SK-N-SH (cell line): ENCODE data around the gene FAT2. TPM values are rescaled to one million over a fixed set of nuclear protein-coding genes. Genes with fewer than 3 reads are reported as not detected.

Experiments
- CTCF ChIA-PET: fragments of 300-600, 350-600 bp; formaldehyde crosslinking; extraction: SDS; loops from one replicate; lab custom pipeline; 2021; lab: Yijun Ruan, JAX
- POLR2A ChIA-PET: fragments of 350-600 bp; sonication (Branson Sonifier 250); formaldehyde crosslinking; extraction: SDS; loops from one replicate; lab custom pipeline; 2020; ENCODE audit warnings: antibody characterized with exemption, inconsistent platforms; lab: Yijun Ruan, JAX
- DNase-seq: peaks from one replicate; pipeline ENCODE4 v3.0.0; 2012
- H2AFZ ChIP-seq: fragments of 200-600 bp; sonication (generic); 2 replicates; pipeline ENCODE4 v1.8.1; 2016; ENCODE audit warnings: antibody characterized with exemption, mild to moderate bottlenecking, low read depth
- H3F3A ChIP-seq: fragments of 200-600 bp; sonication (generic); replicated peaks from 2 replicates; pipeline ENCODE3; 2016; ENCODE audit warnings: antibody characterized with exemption, mild to moderate bottlenecking; ENCODE audit not compliant: insufficient read depth
- H3K27ac ChIP-seq, 2 experiments: fragments of 200-500 bp in 1 of 2; fragments of 200-600 bp in 1 of 2; sonication (Bioruptor generic) in 1 of 2; sonication (generic), shearing (Covaris generic) in 1 of 2; 2 replicates each; pipeline versions ENCODE4 v1.5.1 to v1.6.1; 2014 to 2016; ENCODE audit warnings: low read depth in 2 of 2, inconsistent platforms in 1 of 2, low read length in 1 of 2, mild to moderate bottlenecking in 1 of 2, mixed read lengths in 1 of 2
- H3K27me3 ChIP-seq: fragments of 200-600 bp; sonication (generic), shearing (Covaris generic); 2 replicates; pipeline ENCODE4 v1.6.1; 2016; ENCODE audit warnings: mixed run types; ENCODE audit not compliant: insufficient read depth
- H3K36me3 ChIP-seq, 2 experiments: fragments of 200-500 bp in 1 of 2; fragments of 200-600 bp in 1 of 2; sonication (Bioruptor generic) in 1 of 2; sonication (generic) in 1 of 2; replicated peaks in 1 of 2; 2 replicates each; pipeline versions ENCODE3 to v1.5.1; 2014 to 2016; ENCODE audit warnings: low read length in 1 of 2, mild to moderate bottlenecking in 1 of 2; ENCODE audit not compliant: insufficient read depth in 2 of 2, control insufficient read depth in 1 of 2
- H3K4me1 ChIP-seq, 2 experiments: fragments of 200-500 bp in 1 of 2; fragments of 200-600 bp in 1 of 2; sonication (Bioruptor generic) in 1 of 2; sonication (generic), shearing (Covaris generic) in 1 of 2; 2 replicates each; pipeline versions ENCODE4 v1.5.1 to v1.6.1; 2014 to 2016; ENCODE audit warnings: low read depth in 1 of 2, low read length in 1 of 2, mixed run types in 1 of 2; ENCODE audit not compliant: insufficient read depth in 2 of 2, control insufficient read depth in 1 of 2
- H3K4me2 ChIP-seq: fragments of 200-600 bp; sonication (generic), shearing (Covaris generic); 2 replicates; pipeline ENCODE4 v1.6.1; 2017; ENCODE audit warnings: mixed run types
- H3K4me3 ChIP-seq, 2 experiments: fragments of 200-500 bp in 1 of 2; fragments of 200-600 bp in 1 of 2; sonication (Bioruptor generic) in 1 of 2; sonication (generic), shearing (Covaris generic) in 1 of 2; 2 replicates each; pipeline versions ENCODE4 v1.5.1 to v1.8.1; 2014 to 2016; ENCODE audit warnings: low read depth in 2 of 2, inconsistent platforms in 1 of 2, low read length in 1 of 2, mild to moderate bottlenecking in 1 of 2, mixed read lengths in 1 of 2, moderate library complexity in 1 of 2
- H3K79me2 ChIP-seq: fragments of 200-600 bp; sonication (generic); 2 replicates; pipeline ENCODE4 v1.8.1; 2017; ENCODE audit warnings: mild to moderate bottlenecking; ENCODE audit not compliant: insufficient read depth
- H3K9ac ChIP-seq: fragments of 200-600 bp; sonication (generic); 2 replicates; pipeline ENCODE4 v1.6.1; 2017; ENCODE audit warnings: mixed run types
- H3K9me2 ChIP-seq: fragments of 200-600 bp; sonication (generic); 2 replicates; pipeline ENCODE4 v1.6.1; 2017; ENCODE audit warnings: mixed run types
- H3K9me3 ChIP-seq: fragments of 200-600 bp; sonication (generic); 2 replicates; pipeline ENCODE4 v1.6.1; 2017; ENCODE audit warnings: mixed run types, mild to moderate bottlenecking, moderate library complexity
- H4K20me1 ChIP-seq: fragments of 200-600 bp; sonication (generic); 2 replicates; pipeline ENCODE4 v1.6.1; 2017; ENCODE audit warnings: mild to moderate bottlenecking, mixed run types; ENCODE audit not compliant: insufficient read depth
- ELF1 ChIP-seq: IDR thresholded peaks from 2 replicates; pipeline ENCODE4 v1.4.0; 2012
- FOXJ3 ChIP-seq: sonication (generic); formaldehyde crosslinking; IDR thresholded peaks from 2 replicates; pipeline ENCODE4 v1.5.1; 2020; ENCODE audit warnings: mild to moderate bottlenecking, missing genetic modification reagents
- GABPA ChIP-seq: IDR thresholded peaks from 2 replicates; pipeline ENCODE4 v1.4.0; 2012; ENCODE audit warnings: low read depth, mild to moderate bottlenecking
- GATA2 ChIP-seq: sonication (generic); formaldehyde crosslinking; IDR thresholded peaks from 2 replicates; pipeline ENCODE4 v1.5.0; 2020; ENCODE audit warnings: mild to moderate bottlenecking, missing genetic modification reagents
- NFIC ChIP-seq: IDR thresholded peaks from 2 replicates; pipeline ENCODE4 v1.4.0; 2012; ENCODE audit warnings: borderline replicate concordance
- POLR2AphosphoS5 ChIP-seq: IDR thresholded peaks from 2 replicates; pipeline ENCODE4 v1.6.1; 2012; ENCODE audit warnings: low read depth, low read length
- RCOR1 ChIP-seq: fragments of 150-350 bp; IDR thresholded peaks from 2 replicates; pipeline ENCODE4 v1.6.1; 2017; ENCODE audit warnings: antibody characterized with exemption, low read length
- RFX5 ChIP-seq: IDR thresholded peaks from 2 replicates; pipeline ENCODE4 v1.6.1; 2012; ENCODE audit warnings: mild to moderate bottlenecking, improper control_type of control experiment, low read length
- RXRA ChIP-seq: IDR thresholded peaks from 2 replicates; pipeline ENCODE4 v1.4.0; 2012; ENCODE audit warnings: low read depth, mild to moderate bottlenecking, borderline replicate concordance
- SIN3A ChIP-seq: IDR thresholded peaks from 2 replicates; pipeline ENCODE4 v1.6.1; 2012; ENCODE audit warnings: low read depth, mild to moderate bottlenecking, low read length, moderate library complexity, borderline replicate concordance
- SMC3 ChIP-seq: IDR thresholded peaks from 2 replicates; pipeline ENCODE4 v1.6.1; 2012; ENCODE audit warnings: low read depth, low read length, improper control_type of control experiment
- TAF1 ChIP-seq: IDR thresholded peaks from 2 replicates; pipeline ENCODE4 v1.6.1; 2012; ENCODE audit warnings: low read depth, mild to moderate bottlenecking, low read length, moderate library complexity, borderline replicate concordance
- TCF12 ChIP-seq: IDR thresholded peaks from 2 replicates; pipeline ENCODE4 v1.4.0; 2012
- TEAD4 ChIP-seq: IDR thresholded peaks from 2 replicates; pipeline ENCODE4 v1.4.0; 2012; ENCODE audit warnings: mild to moderate bottlenecking, borderline replicate concordance; ENCODE audit not compliant: insufficient read depth
- WGBS: methylation state at CpG from one replicate; pipeline ENCODE4 v1.1.6; 2017; ENCODE audit warnings: low lambda C conversion rate; 5-methylcytosine and 5-hydroxymethylcytosine counted together
- polyA plus RNA-seq, 3 experiments: library from polyadenylated mRNA; depleted of rRNA; stranded (reverse); fragments of >200 nt; gene quantifications; 2 replicates each; pipeline ENCODE4 v1.2.3, GENCODE V29; 2012
- TF ChIP-seq, protein P1 (sequence below): IDR thresholded peaks from 2 replicates; pipeline ENCODE4 v1.4.0; 2012; ENCODE audit warnings: low read depth, borderline replicate concordance
- TF ChIP-seq, protein P2 (sequence below): fragments of 150-350 bp; IDR thresholded peaks from 2 replicates; pipeline ENCODE4 v1.6.1; 2016; ENCODE audit warnings: mild to moderate bottlenecking, low read depth, low read length
- TF ChIP-seq, protein P3 (sequence below): fragments of 150-350 bp; IDR thresholded peaks from 2 replicates; pipeline ENCODE4 v1.6.1; 2017; ENCODE audit warnings: antibody characterized with exemption, low read length, low read depth, borderline replicate concordance

Gene FAT2
- polyA plus RNA-seq, 1 of the 3 experiments (the other 2 are of a cell fraction), result not detected

DNA sequence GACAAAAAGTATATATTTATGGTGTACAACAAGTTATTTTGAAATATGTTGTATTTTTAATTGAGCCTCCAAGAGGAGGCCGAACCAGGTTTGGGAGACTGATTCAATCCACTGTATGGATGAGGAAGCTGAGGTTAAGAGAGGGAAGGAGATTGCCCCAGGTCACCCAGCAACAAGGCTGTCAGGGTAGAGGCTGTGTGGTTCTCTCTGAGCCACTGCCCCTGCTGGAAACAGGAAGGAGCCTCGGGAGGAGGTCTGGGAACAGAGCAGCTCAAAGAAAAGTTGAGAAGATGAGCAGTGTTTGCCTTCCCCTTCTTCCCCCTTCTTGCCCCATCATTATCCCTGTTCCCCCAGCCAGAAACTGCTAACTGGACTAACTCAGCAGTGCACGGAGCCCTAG is 6.6 kb upstream of the FAT2 start:
- no peaks in the 10 kb centered on the region for H3K79me2 ChIP-seq
- no peaks in the 10 kb centered on the region for H4K20me1 ChIP-seq
- peaks cover 0 to 7% of the 10 kb centered on the region in 2 experiments; a peak in 1 of 4 replicates for H3K4me1 ChIP-seq
- no peaks in the 10 kb centered on the region for H3K9me3 ChIP-seq
- no peaks in the 10 kb centered on the region for H3K9me2 ChIP-seq
- CTCF ChIA-PET, result interaction anchor here (1.0 to 1.4 kb wide), 2 partner anchors 54 to 74 kb away, joined by 3 to 4 read pairs; no protein-coding TSS in a partner anchor
- POLR2A ChIA-PET, result no interaction called here
- DNase-seq, result no peak
- H2AFZ ChIP-seq, result no peak overlapping the region
- 25% methylated on average over 3 of the region's 3 CpGs for WGBS
- H3K27me3 ChIP-seq, result no peaks in the 10 kb centered on the region
- TF ChIP-seq TCF12 (no peak), RCOR1 (no peak), SMC3 (no peak), ELF1 (no peak), RFX5 (no peak), GABPA (no peak), SIN3A (no peak), NFIC (no peak), POLR2AphosphoS5 (no peak), TEAD4 (no peak), RXRA (no peak), TAF1 (no peak), GATA2 (no peak), FOXJ3 (CRISPR knock-in tag) (no peak)
- TF ChIP-seq, protein P1, sequence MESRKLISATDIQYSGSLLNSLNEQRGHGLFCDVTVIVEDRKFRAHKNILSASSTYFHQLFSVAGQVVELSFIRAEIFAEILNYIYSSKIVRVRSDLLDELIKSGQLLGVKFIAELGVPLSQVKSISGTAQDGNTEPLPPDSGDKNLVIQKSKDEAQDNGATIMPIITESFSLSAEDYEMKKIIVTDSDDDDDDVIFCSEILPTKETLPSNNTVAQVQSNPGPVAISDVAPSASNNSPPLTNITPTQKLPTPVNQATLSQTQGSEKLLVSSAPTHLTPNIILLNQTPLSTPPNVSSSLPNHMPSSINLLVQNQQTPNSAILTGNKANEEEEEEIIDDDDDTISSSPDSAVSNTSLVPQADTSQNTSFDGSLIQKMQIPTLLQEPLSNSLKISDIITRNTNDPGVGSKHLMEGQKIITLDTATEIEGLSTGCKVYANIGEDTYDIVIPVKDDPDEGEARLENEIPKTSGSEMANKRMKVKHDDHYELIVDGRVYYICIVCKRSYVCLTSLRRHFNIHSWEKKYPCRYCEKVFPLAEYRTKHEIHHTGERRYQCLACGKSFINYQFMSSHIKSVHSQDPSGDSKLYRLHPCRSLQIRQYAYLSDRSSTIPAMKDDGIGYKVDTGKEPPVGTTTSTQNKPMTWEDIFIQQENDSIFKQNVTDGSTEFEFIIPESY, result no peak
- TF ChIP-seq, protein P2, sequence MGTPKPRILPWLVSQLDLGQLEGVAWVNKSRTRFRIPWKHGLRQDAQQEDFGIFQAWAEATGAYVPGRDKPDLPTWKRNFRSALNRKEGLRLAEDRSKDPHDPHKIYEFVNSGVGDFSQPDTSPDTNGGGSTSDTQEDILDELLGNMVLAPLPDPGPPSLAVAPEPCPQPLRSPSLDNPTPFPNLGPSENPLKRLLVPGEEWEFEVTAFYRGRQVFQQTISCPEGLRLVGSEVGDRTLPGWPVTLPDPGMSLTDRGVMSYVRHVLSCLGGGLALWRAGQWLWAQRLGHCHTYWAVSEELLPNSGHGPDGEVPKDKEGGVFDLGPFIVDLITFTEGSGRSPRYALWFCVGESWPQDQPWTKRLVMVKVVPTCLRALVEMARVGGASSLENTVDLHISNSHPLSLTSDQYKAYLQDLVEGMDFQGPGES, result no peak
- TF ChIP-seq, protein P3, sequence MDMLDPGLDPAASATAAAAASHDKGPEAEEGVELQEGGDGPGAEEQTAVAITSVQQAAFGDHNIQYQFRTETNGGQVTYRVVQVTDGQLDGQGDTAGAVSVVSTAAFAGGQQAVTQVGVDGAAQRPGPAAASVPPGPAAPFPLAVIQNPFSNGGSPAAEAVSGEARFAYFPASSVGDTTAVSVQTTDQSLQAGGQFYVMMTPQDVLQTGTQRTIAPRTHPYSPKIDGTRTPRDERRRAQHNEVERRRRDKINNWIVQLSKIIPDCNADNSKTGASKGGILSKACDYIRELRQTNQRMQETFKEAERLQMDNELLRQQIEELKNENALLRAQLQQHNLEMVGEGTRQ, result no peak
- H3K4me2 ChIP-seq, result no peak overlapping the region
- H3F3A ChIP-seq, result no peaks in the 10 kb centered on the region
- H3K4me3 ChIP-seq, result no peak overlapping the region
- H3K9ac ChIP-seq, result no peak overlapping the region
- no peak overlapping the region for H3K27ac ChIP-seq
- no peaks in the 10 kb centered on the region for H3K36me3 ChIP-seq
